HepG2 (cell line): ENCODE data around the gene ING1. TPM values are rescaled to one million over a fixed set of nuclear protein-coding genes. Genes with fewer than 3 reads are reported as not detected.

ENCODE experiments used
- CEBPG ChIP-seq: IDR thresholded peaks from 2 replicates; pipeline ENCODE4 v1.6.1; 2016
- FOXK1 ChIP-seq: sonication (generic); formaldehyde crosslinking; IDR thresholded peaks from 2 replicates; pipeline ENCODE4 v1.4.0; 2020; ENCODE audit warnings: low read depth, missing genetic modification reagents, borderline replicate concordance
- KDM2A ChIP-seq: sonication (generic); formaldehyde crosslinking; IDR thresholded peaks from 2 replicates; pipeline ENCODE4 v1.4.0; 2020; ENCODE audit warnings: low read depth, missing genetic modification reagents, borderline replicate concordance
- SIN3B ChIP-seq: fragments of 150-350 bp; IDR thresholded peaks from 2 replicates; pipeline ENCODE4 v1.6.1; 2014; ENCODE audit warnings: low read length
- SNRNP70 ChIP-seq: fragments of 200-400 bp; formaldehyde crosslinking; IDR thresholded peaks from 2 replicates; pipeline ENCODE4 v1.6.1; 2017; ENCODE audit warnings: mild to moderate bottlenecking, low read depth, low read length, moderate library complexity
- TEAD3 ChIP-seq: optimal IDR thresholded peaks from 2 replicates; pipeline ENCODE3; 2016; ENCODE audit warnings: borderline replicate concordance
- ZBTB38 ChIP-seq: sonication (generic); formaldehyde crosslinking; IDR thresholded peaks from 2 replicates; pipeline ENCODE4 v1.5.1; 2020; ENCODE audit warnings: mild to moderate bottlenecking, missing genetic modification reagents
- ZNF121 ChIP-seq: sonication (generic); formaldehyde crosslinking; IDR thresholded peaks from 2 replicates; pipeline ENCODE4 v1.5.0; 2020; ENCODE audit warnings: mild to moderate bottlenecking, missing genetic modification reagents
- ZNF276 ChIP-seq: sonication (generic); formaldehyde crosslinking; IDR thresholded peaks from 2 replicates; pipeline ENCODE4 v1.4.0; 2020; ENCODE audit warnings: mild to moderate bottlenecking, low read depth, missing genetic modification reagents
- ZNF407 ChIP-seq: sonication (generic); formaldehyde crosslinking; IDR thresholded peaks from one replicate; pipeline ENCODE4 v1.5.1; 2020; ENCODE audit warnings: mild to moderate bottlenecking, missing genetic modification reagents; ENCODE audit errors: not compliant biosample characterization
- ZNF430 ChIP-seq: sonication (generic); formaldehyde crosslinking; IDR thresholded peaks from 2 replicates; pipeline ENCODE4 v1.9.0; 2021; ENCODE audit warnings: mild to moderate bottlenecking, missing genetic modification reagents
- ZNF558 ChIP-seq: sonication (generic); formaldehyde crosslinking; IDR thresholded peaks from 2 replicates; pipeline ENCODE4 v1.9.0; 2022; ENCODE audit warnings: mild to moderate bottlenecking, missing genetic modification reagents, borderline replicate concordance
- ZNF670 ChIP-seq: sonication (generic); formaldehyde crosslinking; IDR thresholded peaks from 2 replicates; pipeline ENCODE4 v1.8.0; 2022; ENCODE audit warnings: mild to moderate bottlenecking, missing genetic modification reagents, borderline replicate concordance
- polyA plus RNA-seq, 8 experiments: library from polyadenylated mRNA; depleted of rRNA in 3 of 8; stranded (reverse) in 7 of 8; unstranded in 1 of 8; fragments of >200 nt; fragmentation: Illumina TruSeq in 4 of 8; extraction: Trizol in 4 of 8; gene quantifications; 2 replicates each; pipeline versions ENCODE4 v1.2.1 to v1.2.3, GENCODE V29; 2011 to 2016; ENCODE audit warnings: low read depth in 4 of 8, missing spikeins in 1 of 8, mixed read lengths in 1 of 8; ENCODE audit not compliant: insufficient read depth in 1 of 8
- total RNA-seq, 5 experiments: library from RNA; depleted of rRNA; stranded (reverse); fragments of >200 nt; fragmentation: Illumina TruSeq; extraction: Trizol; gene quantifications; 2 replicates each; pipeline ENCODE4 v1.2.3, GENCODE V29; 2016; ENCODE audit warnings: low read depth in 1 of 5
- TF ChIP-seq, protein P1 (sequence below): sonication (generic); formaldehyde crosslinking; IDR thresholded peaks from 2 replicates; pipeline ENCODE4 v1.4.0; 2020; ENCODE audit warnings: missing genetic modification reagents
- TF ChIP-seq, protein P2 (sequence below): IDR thresholded peaks from 2 replicates; pipeline ENCODE4 v1.6.1; 2016; ENCODE audit warnings: missing compliant biosample characterization, missing genetic modification reagents, borderline replicate concordance

The ING1 gene
- total and polyA plus RNA-seq, 2 of the 13 experiments (the other 11 are each of a cell fraction or from before 2014, with no cell fraction given): 8.1 to 16.1 TPM

- TF ChIP-seq, protein P1, sequence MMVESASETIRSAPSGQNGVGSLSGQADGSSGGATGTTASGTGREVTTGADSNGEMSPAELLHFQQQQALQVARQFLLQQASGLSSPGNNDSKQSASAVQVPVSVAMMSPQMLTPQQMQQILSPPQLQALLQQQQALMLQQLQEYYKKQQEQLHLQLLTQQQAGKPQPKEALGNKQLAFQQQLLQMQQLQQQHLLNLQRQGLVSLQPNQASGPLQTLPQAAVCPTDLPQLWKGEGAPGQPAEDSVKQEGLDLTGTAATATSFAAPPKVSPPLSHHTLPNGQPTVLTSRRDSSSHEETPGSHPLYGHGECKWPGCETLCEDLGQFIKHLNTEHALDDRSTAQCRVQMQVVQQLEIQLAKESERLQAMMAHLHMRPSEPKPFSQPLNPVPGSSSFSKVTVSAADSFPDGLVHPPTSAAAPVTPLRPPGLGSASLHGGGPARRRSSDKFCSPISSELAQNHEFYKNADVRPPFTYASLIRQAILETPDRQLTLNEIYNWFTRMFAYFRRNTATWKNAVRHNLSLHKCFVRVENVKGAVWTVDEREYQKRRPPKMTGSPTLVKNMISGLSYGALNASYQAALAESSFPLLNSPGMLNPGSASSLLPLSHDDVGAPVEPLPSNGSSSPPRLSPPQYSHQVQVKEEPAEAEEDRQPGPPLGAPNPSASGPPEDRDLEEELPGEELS (CRISPR knock-in tag): peak; percentile 57
- TF ChIP-seq KDM2A (CRISPR knock-in tag) (peak; percentile 50; the same call in 1 of the 2 replicates), SNRNP70 (no peak), CEBPG (CRISPR knock-in tag) (no peak), ZNF558 (CRISPR knock-in tag) (peak; percentile 55; the same call in 1 of the 2 replicates), ZNF430 (CRISPR knock-in tag) (peak; percentile 90), ZNF276 (CRISPR knock-in tag) (0 out of 2 replicates have a peak, but pooled peaks have one; percentile 17), TEAD3 (CRISPR knock-in tag) (peak; percentile 1), FOXK1 (CRISPR knock-in tag) (peak; percentile 37; the same call in 1 of the 2 replicates), ZNF670 (CRISPR knock-in tag) (peak; percentile 62; the same call in 1 of the 2 replicates), ZNF407 (peak; percentile 62), ZBTB38 (CRISPR knock-in tag) (peak; percentile 52; the same call in 1 of the 2 replicates), ZNF121 (CRISPR knock-in tag) (0 out of 2 replicates have a peak, but pooled peaks have one; percentile 11), SIN3B (peak; percentile 44; the same call in 1 of the 2 replicates)
- TF ChIP-seq, protein P2, sequence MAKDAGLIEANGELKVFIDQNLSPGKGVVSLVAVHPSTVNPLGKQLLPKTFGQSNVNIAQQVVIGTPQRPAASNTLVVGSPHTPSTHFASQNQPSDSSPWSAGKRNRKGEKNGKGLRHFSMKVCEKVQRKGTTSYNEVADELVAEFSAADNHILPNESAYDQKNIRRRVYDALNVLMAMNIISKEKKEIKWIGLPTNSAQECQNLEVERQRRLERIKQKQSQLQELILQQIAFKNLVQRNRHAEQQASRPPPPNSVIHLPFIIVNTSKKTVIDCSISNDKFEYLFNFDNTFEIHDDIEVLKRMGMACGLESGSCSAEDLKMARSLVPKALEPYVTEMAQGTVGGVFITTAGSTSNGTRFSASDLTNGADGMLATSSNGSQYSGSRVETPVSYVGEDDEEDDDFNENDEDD (CRISPR knock-in tag): peak; percentile 70; the same call in 1 of the 2 replicates
These were observed 455 bp upstream of the ING1 start (continued) for GRCh38 chr13:110712849-110713641.
